ENCODE results near the gene PNPO. TPM values are rescaled to one million over a fixed set of nuclear protein-coding genes. Genes with fewer than 3 reads are reported as not detected.

Gene PNPO
- total RNA-seq, 1 experiment from 2014 or later = 12.3 TPM

- Histone ChIP-seq H3K27ac (ENCODE audit: low read depth, low read length, poor library complexity, severe bottlenecking) (no peak overlapping the region), H3K36me3 (ENCODE audit: insufficient read depth, low read length, poor library complexity, severe bottlenecking) (no peaks in the 10 kb centered on the region), H3K9me3 (ENCODE audit: low read depth, low read length, poor library complexity, severe bottlenecking) (no peaks in the 10 kb centered on the region), H3K4me1 (ENCODE audit: insufficient read depth, low read length, poor library complexity, severe bottlenecking) (peaks cover 10% of the 10 kb centered on the region), H3K27me3 (replicated peaks; ENCODE audit: insufficient read depth, low read depth, low read length, poor library complexity) (no peaks in the 10 kb centered on the region), H3K4me3 (ENCODE audit: low read depth, low read length, poor library complexity, severe bottlenecking) (no peak overlapping the region)
- POLR2A ChIA-PET (ENCODE audit: low non-redundant PET) = no interaction called here
- intact Hi-C loops (cut with micrococcal nuclease; ENCODE audit: unreplicated experiment) = loop anchor here (10.0 kb wide), 1 partner anchor 102 kb away; the partner anchor contains the start of gene SCRN2
- TF ChIP-seq, protein P1, sequence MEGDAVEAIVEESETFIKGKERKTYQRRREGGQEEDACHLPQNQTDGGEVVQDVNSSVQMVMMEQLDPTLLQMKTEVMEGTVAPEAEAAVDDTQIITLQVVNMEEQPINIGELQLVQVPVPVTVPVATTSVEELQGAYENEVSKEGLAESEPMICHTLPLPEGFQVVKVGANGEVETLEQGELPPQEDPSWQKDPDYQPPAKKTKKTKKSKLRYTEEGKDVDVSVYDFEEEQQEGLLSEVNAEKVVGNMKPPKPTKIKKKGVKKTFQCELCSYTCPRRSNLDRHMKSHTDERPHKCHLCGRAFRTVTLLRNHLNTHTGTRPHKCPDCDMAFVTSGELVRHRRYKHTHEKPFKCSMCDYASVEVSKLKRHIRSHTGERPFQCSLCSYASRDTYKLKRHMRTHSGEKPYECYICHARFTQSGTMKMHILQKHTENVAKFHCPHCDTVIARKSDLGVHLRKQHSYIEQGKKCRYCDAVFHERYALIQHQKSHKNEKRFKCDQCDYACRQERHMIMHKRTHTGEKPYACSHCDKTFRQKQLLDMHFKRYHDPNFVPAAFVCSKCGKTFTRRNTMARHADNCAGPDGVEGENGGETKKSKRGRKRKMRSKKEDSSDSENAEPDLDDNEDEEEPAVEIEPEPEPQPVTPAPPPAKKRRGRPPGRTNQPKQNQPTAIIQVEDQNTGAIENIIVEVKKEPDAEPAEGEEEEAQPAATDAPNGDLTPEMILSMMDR (conservative IDR thresholded peaks at IDR 0.05; ENCODE audit: low read depth, low read length) = no peak
- TF ChIP-seq EZH2 (IDR thresholded peaks at IDR 0.05; ENCODE audit: borderline replicate concordance, low read depth, low read length, poor library complexity, severe bottlenecking) = no peak
- no peak for DNase-seq (ENCODE audit: low spot score)
- BruUV-seq (replicated peaks) = no TSS peak
- CTCF ChIA-PET = interaction anchor here (0.6 to 2.1 kb wide), 11 partner anchors 10 to 105 kb away, joined by 3 to 10 read pairs (median 5); partner anchors contain the start of genes CDK5RAP3, PRR15L and SCRN2
Observed at GRCh38 chr17:47946516-47946915, 5.1 kb downstream of the PNPO start.

- H3K4me1 ChIP-seq (ENCODE audit: insufficient read depth, low read length, poor library complexity, severe bottlenecking) = peaks cover 9% of the 10 kb centered on the region
- no peak overlapping the region for H3K27ac ChIP-seq (ENCODE audit: low read depth, low read length, poor library complexity, severe bottlenecking)
- CTCF ChIA-PET = interaction anchor here (0.6 to 2.1 kb wide), 13 partner anchors 10 to 330 kb away, joined by 3 to 10 read pairs (median 4); partner anchors contain the start of genes CDK5RAP3, PRR15L and SCRN2
- TF ChIP-seq EZH2 (IDR thresholded peaks at IDR 0.05; ENCODE audit: borderline replicate concordance, low read depth, low read length, poor library complexity, severe bottlenecking) = no peak
- TF ChIP-seq, protein P1 (conservative IDR thresholded peaks at IDR 0.05; ENCODE audit: low read depth, low read length) = peak; percentile 92
- DNase-seq (ENCODE audit: low spot score) = peak; percentile 71
- H3K27me3 ChIP-seq (replicated peaks; ENCODE audit: insufficient read depth, low read depth, low read length, poor library complexity) = no peaks in the 10 kb centered on the region
- POLR2A ChIA-PET (ENCODE audit: low non-redundant PET) = no interaction called here
- H3K4me3 ChIP-seq (ENCODE audit: low read depth, low read length, poor library complexity, severe bottlenecking) = no peak overlapping the region
- no peaks in the 10 kb centered on the region for H3K36me3 ChIP-seq (ENCODE audit: insufficient read depth, low read length, poor library complexity, severe bottlenecking)
- H3K9me3 ChIP-seq (ENCODE audit: low read depth, low read length, poor library complexity, severe bottlenecking) = no peaks in the 10 kb centered on the region
- no TSS peak for BruUV-seq (replicated peaks)
- intact Hi-C loops (cut with micrococcal nuclease; ENCODE audit: unreplicated experiment) = loop anchor here (10.0 kb wide), 1 partner anchor 102 kb away; the partner anchor contains the start of gene SCRN2
Observed at GRCh38 chr17:47946929-47947397, 5.6 kb downstream of the PNPO start.

- Histone ChIP-seq H3K9me3 (ENCODE audit: low read depth, low read length, poor library complexity, severe bottlenecking) (no peaks in the 10 kb centered on the region), H3K27ac (ENCODE audit: low read depth, low read length, poor library complexity, severe bottlenecking) (no peak overlapping the region), H3K4me1 (ENCODE audit: insufficient read depth, low read length, poor library complexity, severe bottlenecking) (peaks cover 5% of the 10 kb centered on the region), H3K4me3 (ENCODE audit: low read depth, low read length, poor library complexity, severe bottlenecking) (no peak overlapping the region), H3K36me3 (ENCODE audit: insufficient read depth, low read length, poor library complexity, severe bottlenecking) (no peaks in the 10 kb centered on the region), H3K27me3 (replicated peaks; ENCODE audit: insufficient read depth, low read depth, low read length, poor library complexity) (no peaks in the 10 kb centered on the region)
- CTCF ChIA-PET = interaction anchor here (1.1 to 2.5 kb wide), 3 partner anchors 7 to 69 kb away, joined by 3 to 11 read pairs (median 4); partner anchors contain the start of genes CDK5RAP3 and PNPO
- no peak for DNase-seq (ENCODE audit: low spot score)
- no TSS peak for BruUV-seq (replicated peaks)
- TF ChIP-seq EZH2 (IDR thresholded peaks at IDR 0.05; ENCODE audit: borderline replicate concordance, low read depth, low read length, poor library complexity, severe bottlenecking) = no peak
- POLR2A ChIA-PET (ENCODE audit: low non-redundant PET) = no interaction called here
- intact Hi-C loops (cut with micrococcal nuclease; ENCODE audit: unreplicated experiment) = loop anchor here (1.0 to 10.0 kb wide), 3 partner anchors 22 to 104 kb away; partner anchors contain the start of gene SCRN2
Observed at GRCh38 chr17:47948706-47949196, 7.4 kb downstream of the PNPO start.
